SH-SY5Y (cell line): ENCODE data around the gene AGAP1.

Source experiments
- GATA2 ChIP-seq: IDR thresholded peaks from 2 replicates; pipeline ENCODE4 v1.6.1; 2011; ENCODE audit warnings: mild to moderate bottlenecking, low read depth, low read length
- GATA3 ChIP-seq: IDR thresholded peaks from 2 replicates; pipeline ENCODE4 v1.6.1; 2011; ENCODE audit warnings: low read depth, mild to moderate bottlenecking, low read length, moderate library complexity

DNA sequence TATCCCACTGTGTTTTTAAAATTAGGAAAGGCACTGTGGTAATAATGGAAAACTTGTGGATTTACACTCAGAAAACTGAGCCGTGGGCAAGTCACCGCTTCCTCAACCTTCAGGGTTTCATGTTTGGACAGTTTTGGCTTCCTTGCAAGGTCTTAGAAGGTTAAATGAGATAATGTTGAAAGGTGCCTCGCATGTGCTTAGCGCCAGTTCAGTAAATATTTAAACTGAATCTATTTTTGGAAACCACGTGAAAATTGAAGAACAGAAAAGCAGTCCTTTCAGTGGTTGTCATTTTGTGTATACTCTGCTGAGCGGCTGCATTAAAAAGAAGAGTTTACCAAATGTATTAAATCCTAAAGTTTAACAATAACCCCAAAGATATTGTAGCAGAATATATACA lies 15.2 kb upstream of the AGAP1 start:
- TF ChIP-seq GATA3 (no peak), GATA2 (no peak)
